GM18907 (cell line): ENCODE results near the gene CALHM2.

Experiments
- ATAC-seq: cut with Tn5 transposase; IDR thresholded peaks from one replicate; pipeline ENCODE4 v1.9.1; 2021; ENCODE audit warnings: mild to moderate bottlenecking, moderate library complexity; ENCODE audit not compliant: unreplicated experiment

CALHM2 gene

GRCh38 chr10:103451091-103451813 is 918 bp downstream of the CALHM2 start:
- no peak for ATAC-seq

GRCh38 chr10:103450201-103450695 is 1.9 kb downstream of the CALHM2 start:
- no peak for ATAC-seq

- no peak for ATAC-seq
Observed at GRCh38 chr10:103449208-103450144, 2.7 kb downstream of the CALHM2 start.

- ATAC-seq, result no peak
Observed at GRCh38 chr10:103448746-103449145, 3.4 kb downstream of the CALHM2 start.

GRCh38 chr10:103447187-103447586 is 5.0 kb downstream of the CALHM2 start:
- ATAC-seq, result no peak

- no peak for ATAC-seq
Observed at GRCh38 chr10:103445767-103446567, 6.2 kb downstream of the CALHM2 start.

GRCh38 chr10:103445366-103445765 is 6.8 kb downstream of the CALHM2 start:
- no peak for ATAC-seq

GRCh38 chr10:103444478-103444877 is 7.7 kb downstream of the CALHM2 start:
- ATAC-seq, result no peak

GRCh38 chr10:103443475-103444185 is 8.5 kb downstream of the CALHM2 start:
- ATAC-seq, result no peak

GRCh38 chr10:103442031-103442461 is 10.1 kb downstream of the CALHM2 start:
- ATAC-seq, result no peak

- no peak for ATAC-seq
Observed at GRCh38 chr10:103441611-103442010, 10.6 kb downstream of the CALHM2 start.

- ATAC-seq, result no peak
Observed at GRCh38 chr10:103441206-103441605, 11.0 kb downstream of the CALHM2 start.

- ATAC-seq, result no peak
Observed at GRCh38 chr10:103440416-103440815, 11.8 kb downstream of the CALHM2 start.

GRCh38 chr10:103439776-103440175 is 12.4 kb downstream of the CALHM2 start:
- no peak for ATAC-seq

- no peak for ATAC-seq
Observed at GRCh38 chr10:103433858-103434257, 18.3 kb downstream of the CALHM2 start.

GRCh38 chr10:103431902-103432301 is 20.3 kb downstream of the CALHM2 start:
- no peak for ATAC-seq

GRCh38 chr10:103429647-103430046 is 22.5 kb downstream of the CALHM2 start:
- no peak for ATAC-seq

GRCh38 chr10:103428989-103429643 is 23.1 kb downstream of the CALHM2 start:
- no peak for ATAC-seq

GRCh38 chr10:103427866-103428265 is 24.3 kb downstream of the CALHM2 start:
- no peak for ATAC-seq

- ATAC-seq, result no peak
Observed at GRCh38 chr10:103423748-103424147, 28.4 kb downstream of the CALHM2 start.
